ENCODE data around the gene ZCCHC4.

GRCh38 chr4:25379591-25379990 lies 67.0 kb downstream of the ZCCHC4 start:
- TF ChIP-seq CTCF (IDR thresholded peaks at IDR 0.05) = no peak
- no peak for TF ChIP-seq POLR2A (IDR thresholded peaks at IDR 0.05)
- no peak for TF ChIP-seq POLR2AphosphoS5 (IDR thresholded peaks at IDR 0.05)

Data from stomach (tissue), 4 donors.